Activated T-cell treated with anti-CD3 and anti-CD28 coated beads, Interleukin-2, amount 50 U/mL, for 1 hour (primary cell): Measurements from ENCODE around the gene PAFAH2.
A peak's percentile ranks its signal among the peaks of the same experiment; 100 is the strongest.

Source experiments
- DNase-seq: peaks from one replicate; pipeline ENCODE4 v3.0.0-alpha.2; 2020

The PAFAH2 gene

GRCh38 chr1:26031196-26031595 is 33.3 kb upstream of the PAFAH2 start:
- DNase-seq: no peak

DNA sequence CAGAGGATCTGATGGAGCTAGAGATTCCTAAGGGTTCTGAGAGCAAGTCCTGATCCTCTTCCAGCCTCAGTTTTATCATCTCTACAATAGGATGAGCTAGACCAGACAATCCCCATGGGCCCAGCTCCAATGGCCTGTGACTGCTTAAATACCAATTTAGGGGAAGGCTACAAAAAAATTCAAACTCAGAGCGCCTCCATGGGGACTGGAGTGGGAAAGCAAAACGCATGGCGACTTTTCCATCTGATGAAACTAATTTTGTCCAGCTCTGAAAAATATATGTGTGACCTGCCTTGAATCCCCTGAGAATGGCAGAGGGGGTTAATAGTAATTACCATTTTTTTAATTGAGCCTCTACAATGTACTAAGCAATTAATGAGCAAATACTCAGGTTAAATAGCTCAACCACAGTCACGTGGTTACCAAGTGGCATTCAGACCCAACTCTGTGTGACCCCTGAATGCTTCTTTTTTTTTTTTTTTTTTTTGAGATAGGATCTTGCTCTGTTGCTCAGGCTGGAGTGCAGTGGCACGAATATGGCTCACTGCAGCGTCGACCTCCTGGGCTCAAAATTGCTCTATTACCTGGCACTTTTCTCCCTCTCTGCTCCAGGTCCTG is 32.1 kb upstream of the PAFAH2 start:
- no peak for DNase-seq

DNA sequence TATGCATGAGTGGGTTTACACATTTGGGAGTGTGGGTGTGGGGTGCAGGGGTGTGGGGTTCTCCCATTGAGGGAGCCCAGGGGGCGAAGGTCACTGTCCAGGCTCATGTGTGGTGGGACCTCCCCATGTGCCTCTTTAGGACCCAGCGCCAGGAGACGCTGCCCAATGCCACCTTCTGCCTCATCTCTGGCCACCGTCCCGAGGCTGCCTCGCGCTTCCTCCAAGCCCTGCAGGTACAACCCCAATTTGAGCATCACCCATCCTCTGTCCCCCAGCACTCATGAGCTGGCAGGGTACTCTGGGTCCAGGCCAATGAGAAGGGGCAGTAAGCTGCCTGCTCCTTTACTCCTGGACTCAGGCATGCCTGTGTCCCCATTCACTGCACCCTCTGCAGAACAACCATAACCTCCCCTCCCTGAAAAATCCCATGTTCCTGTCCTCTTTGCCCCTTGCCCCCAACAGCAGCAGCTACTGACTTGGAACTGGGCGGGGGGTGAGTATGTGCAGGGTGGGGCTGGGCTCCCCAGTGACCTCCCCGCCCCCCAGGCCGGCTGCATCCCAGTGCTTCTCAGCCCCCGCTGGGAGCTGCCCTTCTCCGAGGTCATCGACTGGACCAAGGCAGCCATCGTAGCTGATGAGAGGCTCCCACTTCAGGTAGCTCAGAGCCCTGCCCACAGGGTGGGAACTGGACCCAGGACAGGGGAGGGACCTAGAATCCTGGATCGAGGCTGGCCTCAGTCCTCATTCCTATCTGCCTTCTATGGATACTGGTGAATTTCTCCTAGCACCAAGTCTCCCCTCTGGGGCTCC is 31.4 kb upstream of the PAFAH2 start:
- DNase-seq: no peak

- no peak for DNase-seq
These were observed 30.7 kb upstream of the PAFAH2 start for GRCh38 chr1:26028490-26028980.

DNA sequence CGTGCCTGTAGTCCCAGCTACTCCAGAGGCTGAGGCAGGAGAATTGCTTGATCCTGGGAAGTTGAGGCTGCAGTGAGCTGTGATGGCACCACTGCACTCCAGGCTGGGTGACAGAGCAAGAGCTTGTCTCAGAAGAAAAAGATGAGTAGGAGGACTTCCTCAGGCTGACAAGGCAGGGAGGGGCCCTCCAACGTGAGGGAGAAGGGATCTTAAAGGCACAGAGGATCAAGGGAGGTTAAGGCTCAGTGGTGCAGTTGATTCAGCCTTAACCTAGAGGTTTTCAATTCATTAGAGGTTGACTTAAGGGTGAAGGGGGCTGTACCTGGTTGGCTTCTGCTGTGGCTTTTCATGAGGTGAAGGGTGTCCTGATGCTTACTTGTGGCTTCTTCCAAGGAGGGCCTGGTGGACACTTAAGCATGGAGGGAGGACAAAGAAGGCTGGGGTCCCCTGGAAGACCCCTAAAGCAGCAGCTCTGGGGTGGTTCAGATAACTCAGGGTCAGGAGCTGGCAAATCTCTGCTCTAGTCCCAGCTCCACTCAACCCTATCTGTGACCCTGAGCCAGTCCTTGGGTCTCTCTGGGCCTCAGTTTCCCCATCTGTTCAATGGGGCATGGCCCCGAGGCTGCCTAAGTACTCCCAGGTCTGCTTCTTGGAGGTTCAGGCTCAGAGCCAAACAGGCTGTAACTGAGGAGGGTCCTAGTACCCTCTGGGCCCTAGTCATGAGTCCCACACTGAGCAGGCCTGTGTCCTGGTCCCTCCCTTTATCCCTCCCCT is 30.0 kb upstream of the PAFAH2 start:
- no peak for DNase-seq

DNA sequence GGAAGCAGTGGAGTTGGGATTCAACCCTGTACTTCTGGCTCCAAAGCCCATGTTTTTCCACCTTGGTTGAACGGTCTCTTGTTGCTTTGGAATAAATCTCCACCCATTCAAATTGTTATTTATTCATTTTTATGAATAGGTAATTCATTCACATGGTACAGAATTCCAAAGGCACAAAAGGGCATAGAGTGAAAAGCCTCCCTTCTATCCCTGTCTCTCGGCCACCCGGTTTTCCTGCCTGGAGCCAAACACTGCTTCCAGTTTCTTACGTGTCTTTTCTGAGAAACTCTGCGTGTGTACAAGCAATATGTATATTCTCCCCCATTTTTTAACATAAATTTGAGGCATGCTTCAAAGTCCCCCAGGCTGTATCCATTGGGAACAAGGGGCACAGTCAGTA is 27.7 kb upstream of the PAFAH2 start:
- no peak for DNase-seq

DNA sequence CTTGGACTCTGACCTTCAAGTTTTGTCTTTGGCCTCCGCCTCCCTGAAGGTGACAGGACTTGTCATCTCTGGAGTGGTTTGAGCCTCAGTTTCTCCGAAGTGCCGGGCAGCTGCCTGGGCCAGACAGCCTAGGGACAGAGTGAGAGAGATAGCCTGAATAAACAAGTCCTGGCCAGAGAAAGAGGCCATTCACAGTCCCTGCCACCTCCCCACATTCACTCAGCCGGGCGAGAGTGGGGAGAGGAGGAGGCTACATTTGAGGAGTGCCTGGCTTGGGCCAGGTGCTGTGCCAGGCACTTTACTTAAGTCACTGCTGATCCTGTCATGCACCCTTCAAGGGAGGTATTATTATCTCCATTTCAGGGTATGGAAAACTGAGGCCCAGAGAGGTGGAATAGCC is 27.2 kb upstream of the PAFAH2 start:
- DNase-seq: no peak

DNA sequence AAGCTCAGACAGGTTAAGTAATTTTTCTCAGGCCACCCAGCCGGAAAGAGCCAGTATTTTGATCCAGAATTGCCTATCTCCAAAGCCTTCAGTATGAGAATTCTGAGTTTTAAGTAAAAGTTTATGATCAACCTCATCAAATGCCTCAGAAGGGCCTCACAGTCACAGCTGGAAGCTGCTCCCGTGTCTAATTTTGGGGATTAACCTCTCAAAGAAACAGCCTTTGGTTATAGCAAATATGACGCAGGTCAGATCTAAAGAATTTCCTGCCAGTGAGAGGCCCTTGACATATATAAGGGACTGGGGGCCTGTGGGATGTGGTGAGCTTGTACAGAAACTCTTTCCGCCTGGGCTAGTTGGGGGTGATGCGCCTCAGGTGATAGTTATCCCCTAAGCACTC is 26.0 kb upstream of the PAFAH2 start:
- DNase-seq: no peak

DNA sequence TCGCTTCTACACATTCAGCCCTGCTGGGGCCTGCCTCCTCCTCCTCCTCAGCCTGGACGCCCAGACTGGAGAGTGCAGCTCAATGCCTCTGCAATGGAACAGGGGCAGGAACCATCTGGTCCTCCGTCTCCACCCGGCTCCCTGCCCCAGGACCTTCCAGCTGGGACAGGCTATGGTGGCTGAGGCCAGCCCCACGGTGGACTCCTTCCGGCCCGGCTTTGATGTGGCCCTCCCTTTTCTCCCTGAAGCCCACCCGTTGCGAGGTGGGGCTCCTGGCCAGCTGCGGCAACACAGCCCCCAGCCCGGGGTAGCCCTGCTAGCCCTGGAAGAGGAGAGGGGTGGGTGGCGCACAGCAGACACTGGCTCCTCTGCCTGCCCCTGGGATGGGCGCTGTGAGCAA is 25.1 kb upstream of the PAFAH2 start:
- DNase-seq: no peak

- DNase-seq: no peak
These were observed 24.5 kb upstream of the PAFAH2 start for GRCh38 chr1:26022404-26022779.

GRCh38 chr1:26021647-26022403 is 24.0 kb upstream of the PAFAH2 start, which contains the start of gene EXTL1:
Gene EXTL1 (plus strand): TSS chr1:26021775. CDS start chr1:26022647, 872 bp downstream.
- no peak for DNase-seq

DNA sequence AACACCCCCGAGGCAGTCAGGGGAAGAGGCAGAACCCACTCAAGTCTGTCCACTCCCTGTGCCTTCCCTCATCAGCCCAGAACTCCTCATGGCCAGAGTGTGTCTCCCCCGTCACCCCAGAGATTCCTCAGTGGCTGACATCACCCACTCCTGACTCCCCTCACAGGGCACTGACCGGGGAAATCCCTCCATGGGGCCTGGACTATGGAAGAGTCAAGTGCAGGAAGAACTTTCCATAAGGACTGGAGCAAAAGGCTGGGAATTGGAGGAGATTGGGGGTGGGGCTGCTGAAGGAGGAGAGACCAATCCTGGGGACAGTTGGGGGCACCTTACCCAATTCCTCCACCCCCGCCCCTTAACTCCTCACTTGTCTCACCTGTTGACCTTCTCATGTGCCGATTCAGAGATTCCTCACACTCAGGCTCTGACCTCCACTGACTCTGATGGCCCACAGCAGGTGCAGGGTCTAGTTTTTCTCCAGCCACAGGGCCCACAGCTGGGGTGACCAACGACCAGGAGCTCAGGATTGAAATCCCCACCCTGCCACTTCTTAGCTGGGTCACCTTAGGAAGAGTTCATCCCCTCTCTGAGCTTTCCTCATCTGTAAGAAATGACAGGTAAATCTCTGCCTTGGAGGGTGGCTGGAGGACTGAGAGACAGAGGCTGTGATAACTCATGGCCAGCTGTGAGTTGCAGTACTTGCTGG is 23.2 kb upstream of the PAFAH2 start:
- no peak for DNase-seq

DNA sequence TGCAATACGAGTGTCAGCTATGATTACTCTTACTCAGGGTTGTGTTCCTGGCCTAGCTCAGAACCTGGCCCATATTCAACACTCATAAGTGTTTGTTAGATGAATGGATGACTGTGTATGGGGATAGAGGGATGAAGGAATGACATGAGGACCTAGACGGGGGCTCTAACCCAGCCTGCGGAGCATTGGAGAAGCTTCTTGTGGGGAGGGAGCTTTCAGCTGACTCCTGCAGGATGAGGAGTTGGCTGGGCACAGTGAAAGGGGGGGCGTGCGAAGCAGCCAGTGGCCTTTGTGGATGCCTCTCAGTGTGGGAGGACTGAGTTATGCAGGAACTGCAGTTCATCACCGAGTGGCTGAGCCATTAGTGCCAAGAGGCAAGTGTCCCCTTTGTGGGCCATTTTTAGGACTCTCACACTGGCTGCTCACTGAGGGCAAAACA is 22.5 kb upstream of the PAFAH2 start:
- DNase-seq: no peak

- no peak for DNase-seq
These were observed 21.9 kb upstream of the PAFAH2 start for GRCh38 chr1:26019641-26020315.

- no peak for DNase-seq
These were observed 19.7 kb upstream of the PAFAH2 start for GRCh38 chr1:26017606-26018005.

DNA sequence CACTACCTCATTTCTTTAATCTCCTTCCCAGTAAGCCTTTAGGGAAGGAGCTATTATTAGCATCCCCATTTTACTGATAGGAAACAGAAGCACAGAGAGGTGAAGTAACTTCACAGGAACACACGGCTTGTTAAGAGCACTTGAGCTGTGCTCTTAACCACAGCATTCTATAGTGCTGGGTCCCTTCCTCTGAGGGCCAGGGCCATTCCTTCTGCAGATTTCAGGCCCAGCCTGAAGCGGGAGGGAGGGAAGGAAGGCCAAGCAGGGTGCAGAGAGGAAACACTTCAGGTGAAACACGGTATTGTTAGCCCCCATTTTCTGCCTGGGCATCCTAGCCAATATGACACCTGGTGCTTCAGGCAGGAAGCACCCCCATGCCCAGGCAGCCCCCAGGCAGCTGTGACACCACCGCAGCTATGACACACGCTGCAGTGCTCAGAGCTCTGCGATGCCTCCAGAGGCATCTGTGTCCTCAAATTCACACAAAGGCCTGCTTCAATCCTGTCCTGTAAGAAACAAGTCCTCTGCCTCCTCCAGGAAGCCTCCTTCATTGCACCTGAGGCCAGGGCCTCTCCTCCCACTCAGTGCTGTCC is 19.2 kb upstream of the PAFAH2 start:
- peak; percentile 26 for DNase-seq

DNA sequence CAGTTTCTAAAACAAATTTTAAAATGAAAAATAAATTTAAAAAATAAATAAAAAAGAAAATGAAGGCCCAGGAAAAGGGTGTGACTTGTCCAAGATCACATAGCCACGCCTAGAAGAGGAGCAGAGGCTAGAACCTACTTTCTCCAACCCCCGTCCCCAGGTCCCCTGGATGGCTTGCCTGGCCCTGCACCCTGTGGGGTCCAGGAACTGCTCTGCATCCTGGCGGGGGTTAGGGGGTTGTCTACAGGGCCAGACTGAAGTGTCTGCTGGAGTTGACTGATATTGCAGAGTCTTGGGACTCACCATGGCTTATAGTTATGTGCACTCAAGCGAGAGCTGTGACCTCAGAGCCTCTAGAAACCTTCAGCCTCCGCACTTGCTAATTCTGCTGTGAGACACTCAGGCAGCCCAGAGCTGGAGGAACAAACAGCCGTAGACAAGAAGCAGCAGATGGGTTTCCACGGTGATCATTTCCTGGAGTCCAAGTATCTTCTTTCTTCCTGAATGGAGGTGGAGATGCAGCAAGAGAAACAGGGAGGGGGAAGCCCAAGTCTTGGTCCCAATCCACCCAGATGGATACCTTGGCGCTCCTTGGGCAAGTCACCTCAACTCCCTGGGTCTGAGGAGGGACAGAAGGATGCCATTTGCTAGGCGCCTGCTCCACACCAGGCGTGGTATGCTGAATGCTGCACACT is 18.5 kb upstream of the PAFAH2 start:
- no peak for DNase-seq

DNA sequence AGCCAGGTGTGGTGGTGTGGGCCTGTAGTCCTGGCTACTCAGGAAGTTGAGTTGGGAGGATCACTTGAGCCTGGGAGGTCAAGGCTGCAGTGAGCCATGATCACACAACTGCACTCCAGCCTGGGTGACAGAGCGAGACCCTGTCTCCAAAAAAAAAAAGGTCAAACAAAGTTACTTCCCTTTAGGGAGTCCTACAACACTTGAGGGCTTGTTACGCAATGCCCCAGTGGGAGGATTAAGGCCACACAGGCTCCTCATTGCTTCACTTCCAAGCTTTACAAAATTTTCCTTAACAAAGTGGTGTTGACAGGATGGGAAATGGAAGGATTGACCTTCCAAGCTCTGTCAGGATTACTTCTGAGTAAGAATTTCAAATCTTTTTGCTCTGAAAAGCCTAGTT is 17.5 kb upstream of the PAFAH2 start:
- DNase-seq: no peak

DNA sequence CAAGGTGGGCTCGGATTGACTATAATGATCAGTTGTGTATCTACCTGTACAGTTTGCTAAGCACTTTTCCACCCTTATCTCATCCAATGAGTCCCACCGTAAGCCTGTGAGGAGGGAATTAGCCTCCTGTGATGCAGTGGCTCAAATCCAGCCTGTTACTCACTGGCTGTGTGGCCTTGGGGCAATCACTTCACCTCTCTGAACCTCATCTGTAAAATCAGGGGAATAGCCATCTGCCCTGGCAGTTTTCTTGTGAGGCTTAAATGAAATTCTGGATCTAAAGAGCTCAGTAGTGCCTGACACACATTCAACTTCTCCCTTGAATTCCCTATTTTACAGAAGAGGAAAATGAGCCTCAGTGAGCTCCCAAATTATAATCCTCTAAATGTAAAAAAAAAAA is 16.3 kb upstream of the PAFAH2 start:
- DNase-seq: no peak

- DNase-seq: no peak
These were observed 15.0 kb upstream of the PAFAH2 start for GRCh38 chr1:26012864-26013263.

DNA sequence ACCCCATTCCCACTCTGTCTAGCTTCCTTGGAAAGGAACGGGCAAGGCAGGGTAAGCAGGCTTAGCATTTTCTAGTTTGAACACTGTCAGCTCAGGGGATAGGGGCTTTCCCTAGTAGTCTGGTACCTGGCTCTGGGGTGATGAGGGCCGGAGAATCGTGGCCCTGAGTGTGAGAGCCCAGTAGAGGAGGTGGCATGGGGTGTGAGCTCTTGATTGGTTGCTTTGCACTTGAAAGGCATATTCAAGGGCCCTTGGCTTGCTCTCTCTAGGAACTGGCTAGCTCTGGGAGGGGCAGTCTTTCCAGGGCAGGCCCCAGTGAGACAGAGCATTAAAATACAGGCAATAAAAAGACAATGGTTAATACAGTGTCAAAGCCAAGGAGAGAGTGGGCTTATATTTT is 13.0 kb upstream of the PAFAH2 start:
- DNase-seq: no peak
